Activated CD4-positive, alpha-beta T cell treated with anti-CD3 and anti-CD28 coated beads for 4 hours (primary cell): ENCODE results near the gene DND1.
A peak's percentile ranks its signal among the peaks of the same experiment; 100 is the strongest.
"Not testable (repeated sequence)": the region's sequence is repeated elsewhere in the genome, so short reads cannot be mapped to it uniquely, and the experiment has no call there.

Experiments
- DNase-seq, 2 donors: peaks; one replicate each; pipeline ENCODE4 v3.0.0-alpha.2; 2020

Gene DND1

GRCh38 chr5:140673187-140673976 is at the start of gene DND1:
TSS of gene DND1 (minus strand) at chr5:140673576. CDS start at chr5:140673542, 34 bp downstream.
- DNase-seq, result no peak

DNA sequence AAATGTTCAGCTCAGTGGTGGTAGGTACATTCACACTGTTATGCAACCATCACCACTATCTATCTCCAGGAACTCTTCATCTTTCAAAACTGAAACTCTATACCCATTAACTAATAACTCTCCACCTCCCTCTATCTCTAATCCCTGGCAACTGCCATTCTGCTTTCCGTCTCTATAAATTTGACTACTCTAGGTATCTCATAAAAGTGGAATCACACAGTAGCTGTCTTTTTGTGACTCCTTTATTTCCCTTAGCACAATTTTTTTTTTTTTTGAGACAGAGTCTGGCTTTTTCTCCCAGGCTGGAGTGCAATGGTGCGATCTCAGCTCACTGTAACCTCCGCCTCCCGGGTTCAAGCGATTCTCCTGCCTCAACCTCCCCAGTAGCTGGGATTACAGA is 48.0 kb upstream of the DND1 start:
- not testable (repeated sequence) for DNase-seq

DNA sequence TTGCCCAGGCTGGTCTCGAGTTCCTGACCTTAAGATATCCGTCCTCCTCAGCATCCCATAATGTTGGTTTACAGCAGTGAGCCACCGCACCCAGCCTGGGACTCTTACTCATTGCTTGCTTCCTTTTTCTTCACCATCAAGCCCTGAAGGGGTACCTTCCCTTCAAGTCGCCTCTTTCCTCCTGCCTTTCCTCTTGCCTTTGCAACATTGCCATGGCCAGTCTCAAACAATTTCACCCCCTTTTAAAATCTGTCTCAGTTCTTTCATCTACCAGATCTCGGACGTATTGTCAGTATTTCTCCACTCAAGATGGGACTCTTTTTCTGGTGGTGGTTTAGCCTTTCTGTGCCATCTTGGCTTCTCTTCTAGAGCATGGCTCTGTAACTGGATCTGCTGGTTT is 47.4 kb upstream of the DND1 start:
- DNase-seq, result not testable (repeated sequence)

- no peak for DNase-seq
These were observed 44.9 kb upstream of the DND1 start for GRCh38 chr5:140718266-140718592.

- not testable (repeated sequence) for DNase-seq
These were observed 42.9 kb upstream of the DND1 start for GRCh38 chr5:140716238-140716637.

GRCh38 chr5:140713562-140714094 is 40.3 kb upstream of the DND1 start:
- DNase-seq, result no peak

DNA sequence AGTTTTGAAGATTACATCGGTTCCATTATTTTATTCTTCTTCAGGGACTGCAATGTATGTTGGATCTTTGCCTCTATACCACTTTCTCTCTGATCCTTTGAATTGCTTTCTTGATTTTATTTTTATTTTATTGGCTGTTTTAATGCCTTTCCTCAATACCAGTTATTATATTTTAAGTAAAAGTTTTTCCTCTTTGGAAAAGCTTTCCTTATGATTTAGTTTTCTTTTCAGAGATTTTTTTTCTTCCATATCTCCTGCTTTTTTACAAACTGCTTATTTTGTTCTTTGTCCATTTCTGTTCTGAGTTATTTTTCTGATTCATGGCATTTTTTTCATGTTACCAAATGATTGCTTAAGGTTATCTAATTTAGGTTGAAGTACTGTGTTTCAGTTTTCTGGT is 38.4 kb upstream of the DND1 start:
- no peak for DNase-seq

- DNase-seq, result peak; percentile 76 to 94
These were observed 37.6 kb upstream of the DND1 start for GRCh38 chr5:140710899-140711552.

DNA sequence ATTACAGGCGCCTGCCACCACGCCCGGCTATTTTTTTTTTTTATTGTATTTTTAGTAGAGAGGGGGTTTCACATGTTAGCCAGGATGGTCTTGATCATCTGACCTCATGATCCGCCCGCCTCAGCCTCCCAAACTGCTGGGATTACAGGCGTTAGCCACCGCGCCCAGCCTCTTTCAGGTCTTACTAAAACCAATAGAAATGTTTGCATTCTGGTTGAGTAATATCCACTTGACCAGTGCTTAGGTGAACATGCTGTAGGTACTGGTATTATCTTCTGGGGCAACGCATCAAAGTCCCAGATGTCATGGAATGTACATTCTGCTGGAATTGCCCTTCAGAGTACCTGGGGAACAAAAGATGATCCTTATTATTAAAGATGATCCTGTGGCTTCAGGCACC is 35.4 kb upstream of the DND1 start:
- not testable (repeated sequence) for DNase-seq

GRCh38 chr5:140707812-140708211 is 34.4 kb upstream of the DND1 start:
- DNase-seq, result no peak

DNA sequence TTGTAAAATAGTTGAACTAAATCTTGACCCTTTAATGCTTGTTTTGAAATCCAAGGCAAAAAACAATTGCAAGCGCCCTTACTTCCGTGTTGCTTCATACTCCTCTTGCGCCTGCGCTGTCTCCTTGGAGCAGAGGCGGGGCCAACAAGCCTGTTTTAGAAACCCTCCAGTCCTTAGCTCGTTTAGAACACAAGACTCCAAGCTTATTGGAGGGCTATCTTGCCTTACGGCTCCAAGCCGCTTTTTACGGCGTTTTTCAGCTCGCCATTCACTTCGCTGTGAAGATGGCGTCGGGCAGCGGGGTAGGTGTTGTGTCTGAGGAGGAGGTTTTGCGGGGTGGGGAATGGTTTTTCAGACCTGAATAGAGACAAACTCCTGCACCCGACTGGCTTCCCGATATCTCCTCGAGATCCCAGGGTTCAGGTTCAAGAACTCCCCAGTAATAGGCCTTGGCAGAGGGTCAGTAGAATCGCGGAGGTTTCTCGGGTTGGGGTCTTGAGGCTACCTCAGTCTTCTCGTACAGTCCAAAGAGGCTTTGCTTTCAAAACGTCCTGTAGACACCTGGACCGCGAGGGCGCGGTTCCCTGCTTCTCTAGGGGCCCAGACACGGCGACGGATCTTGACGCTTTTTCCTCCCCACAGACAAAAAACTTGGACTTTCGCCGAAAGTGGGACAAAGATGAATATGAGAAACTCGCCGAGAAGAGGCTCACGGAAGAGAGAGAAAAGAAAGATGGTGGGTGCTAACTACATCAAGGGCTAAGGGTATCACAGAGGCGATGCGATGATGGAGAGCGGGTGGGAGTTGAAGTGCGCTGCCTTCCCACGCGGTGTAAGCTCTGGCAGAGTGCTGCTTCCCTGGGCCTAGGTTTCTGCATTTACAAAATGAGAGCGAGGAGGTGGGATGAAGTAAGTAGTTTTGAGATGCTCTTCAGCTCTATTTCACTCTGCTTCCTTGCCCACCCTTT is 27.1 kb upstream of the DND1 start, which contains the start of gene ZMAT2:
Gene ZMAT2 (plus strand): TSS at position 271 of the 968 bp plus-strand sequence. CDS start 14 bp downstream, at position 285.
- peak; percentile 91 to 92 for DNase-seq

DNA sequence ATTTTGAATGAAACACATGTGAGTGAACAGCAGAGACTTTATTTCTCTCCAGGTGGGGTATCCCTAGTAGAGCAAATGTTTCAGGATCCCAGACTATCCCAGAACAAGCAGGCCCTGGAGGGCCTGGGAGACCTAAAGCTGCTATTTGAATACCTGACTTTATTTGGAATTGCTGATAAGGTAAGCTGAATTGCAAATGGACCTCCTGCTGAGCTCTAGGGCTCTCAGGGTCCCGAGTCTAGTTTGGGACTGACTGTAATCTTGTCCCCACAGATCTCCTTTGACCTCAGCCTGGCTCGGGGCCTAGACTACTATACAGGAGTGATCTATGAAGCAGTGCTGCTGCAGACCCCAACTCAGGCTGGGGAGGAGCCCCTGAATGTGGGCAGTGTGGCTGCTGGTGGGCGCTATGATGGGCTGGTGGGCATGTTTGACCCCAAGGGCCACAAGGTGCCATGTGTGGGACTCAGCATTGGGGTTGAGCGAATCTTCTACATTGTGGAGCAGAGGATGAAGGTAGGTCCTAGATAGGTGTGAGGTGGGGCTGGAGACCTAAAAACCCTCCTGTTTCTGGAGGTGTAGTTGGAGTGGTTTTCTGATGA is 23.6 kb upstream of the DND1 start:
- no peak for DNase-seq

- no peak for DNase-seq
These were observed 20.9 kb upstream of the DND1 start for GRCh38 chr5:140694276-140694675.

DNA sequence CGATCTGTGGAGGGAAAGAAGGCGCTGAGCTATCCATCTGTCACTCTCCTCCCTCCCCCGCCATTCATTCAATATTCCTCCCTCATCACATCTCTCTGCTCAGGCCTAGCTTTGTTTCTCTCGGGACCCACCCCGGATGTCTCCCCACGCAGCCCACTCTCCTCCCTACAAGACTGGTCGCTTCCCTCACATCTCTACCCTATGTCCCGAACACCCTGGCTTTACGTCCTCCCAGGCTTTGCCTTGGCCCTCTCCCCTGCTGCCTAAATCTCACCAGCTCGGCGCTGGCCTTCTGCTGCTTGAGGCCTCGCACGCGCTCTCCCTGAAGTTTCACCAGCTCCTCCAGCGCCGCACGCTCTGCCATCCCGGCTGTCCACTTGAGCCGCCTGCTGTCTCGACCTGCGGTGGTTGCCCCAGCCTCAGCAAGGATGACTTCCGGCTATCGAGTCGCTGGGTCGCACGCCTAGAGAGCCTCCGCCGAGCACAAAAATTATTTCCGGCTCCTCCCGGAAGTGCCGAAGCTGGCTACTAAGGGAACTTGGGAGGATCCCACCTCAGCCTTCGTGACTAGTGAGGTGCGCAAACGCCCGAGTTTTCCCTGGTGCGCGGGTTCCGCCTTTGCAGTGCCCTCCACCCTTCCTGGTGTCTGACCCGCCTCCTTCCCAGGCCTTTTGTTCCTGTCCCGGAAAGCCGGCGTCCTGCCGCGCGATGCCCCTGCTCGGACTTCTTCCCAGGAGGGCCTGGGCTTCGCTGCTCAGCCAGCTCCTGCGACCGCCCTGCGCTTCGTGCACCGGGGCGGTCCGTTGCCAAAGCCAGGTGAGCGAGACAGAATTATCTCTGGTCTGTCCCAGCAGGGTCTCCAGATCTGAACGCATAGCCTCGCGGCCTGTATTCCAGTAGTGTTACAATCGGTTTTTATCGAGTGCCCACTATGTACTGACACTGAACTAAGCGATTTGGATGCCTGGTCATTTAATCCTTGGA is 17.9 kb upstream of the DND1 start, which contains the start of the genes HARS1 and HARS2:
Gene HARS1 (minus strand): TSS at position 430 of the 984 bp plus-strand sequence. CDS start 66 bp downstream, at position 364.
Gene HARS2 (plus strand): TSS at position 515 of the 984 bp plus-strand sequence. CDS start 194 bp downstream, at position 709.
- DNase-seq, result peak; percentile 75 to 78

DNA sequence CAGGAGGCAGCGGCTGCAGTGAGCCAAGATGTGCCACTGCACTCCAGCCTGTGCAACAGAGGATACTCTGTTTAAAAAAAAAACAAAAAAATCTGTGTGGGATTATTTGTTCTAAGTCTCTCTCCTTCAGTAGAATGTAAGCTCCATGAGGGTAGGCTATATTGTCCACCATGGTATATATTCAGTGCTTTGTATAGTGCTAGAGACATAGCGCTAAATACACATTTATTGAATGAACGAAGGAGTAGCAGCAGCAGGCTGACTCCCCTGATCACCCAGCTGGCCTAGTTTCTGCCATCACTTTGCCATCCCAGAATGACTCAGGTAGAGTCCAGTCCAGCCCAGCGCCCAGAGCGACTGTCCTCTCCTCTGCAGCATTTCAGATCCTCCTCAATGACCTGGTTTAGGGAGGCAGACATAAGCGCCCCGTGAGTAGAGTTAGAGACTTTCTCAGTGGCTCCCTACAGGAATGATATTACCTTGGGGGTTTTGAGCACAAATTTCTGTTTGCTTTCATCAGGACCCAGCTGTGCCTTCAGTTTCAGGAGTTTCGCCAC is 17.1 kb upstream of the DND1 start:
- no peak for DNase-seq

DNA sequence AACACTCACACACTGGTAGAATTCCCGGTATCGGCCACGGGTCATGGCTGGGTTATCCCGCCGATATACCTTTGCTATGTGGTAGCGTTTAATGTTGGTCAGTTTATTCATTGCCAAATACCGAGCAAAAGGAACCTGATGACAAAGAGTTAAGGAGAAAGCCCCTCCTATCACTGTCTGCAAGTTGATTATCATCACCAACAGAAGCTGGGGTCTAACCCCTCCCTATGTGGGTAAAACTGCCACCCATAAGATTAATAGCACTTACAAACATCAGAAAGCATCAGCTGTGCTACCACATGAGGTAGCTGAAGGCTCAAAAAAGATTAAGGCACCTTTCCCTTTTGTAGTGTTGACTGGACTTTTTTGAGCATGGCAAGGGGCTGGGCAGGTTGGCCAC is 5.6 kb upstream of the DND1 start:
- no peak for DNase-seq

DNA sequence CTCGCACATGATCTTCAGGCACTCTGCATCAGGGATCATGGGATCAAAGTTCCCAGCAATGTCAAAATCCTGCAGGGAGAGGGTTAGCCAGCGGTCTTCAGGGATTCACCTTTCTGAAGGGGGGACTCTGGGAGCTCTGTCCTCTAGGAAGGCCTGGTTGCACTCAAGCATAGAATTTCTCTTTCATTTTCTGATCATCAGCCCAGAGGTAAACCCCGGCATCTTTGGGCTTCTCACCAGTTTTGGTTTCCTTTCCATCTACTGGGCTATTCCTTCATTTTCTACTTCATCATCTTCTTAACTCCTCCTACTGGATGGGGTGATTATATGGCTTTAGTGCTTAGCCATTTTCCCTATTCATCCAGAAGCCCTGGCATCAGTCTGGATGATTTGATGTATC is 4.6 kb upstream of the DND1 start:
- no peak for DNase-seq

DNA sequence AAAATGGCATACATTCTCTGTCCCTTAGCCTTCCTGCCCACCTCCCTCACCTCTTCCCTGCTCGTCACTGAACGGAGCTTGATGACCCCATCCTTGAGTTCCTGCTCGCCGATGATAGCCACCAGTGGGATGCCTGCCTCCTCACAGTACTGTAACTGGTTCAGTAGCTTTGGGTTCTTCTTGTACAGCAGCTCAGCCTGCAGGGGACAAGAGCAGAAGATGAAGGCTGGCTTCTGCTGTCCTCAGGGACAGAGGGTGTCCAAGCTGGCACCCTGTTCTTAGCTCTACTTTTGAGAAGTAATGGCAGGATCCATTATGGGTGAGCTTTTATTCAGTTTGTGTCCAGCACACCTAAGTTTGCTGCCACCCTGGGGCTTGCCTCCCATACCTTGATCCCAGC is 1.3 kb upstream of the DND1 start:
- DNase-seq, result no peak

DNA sequence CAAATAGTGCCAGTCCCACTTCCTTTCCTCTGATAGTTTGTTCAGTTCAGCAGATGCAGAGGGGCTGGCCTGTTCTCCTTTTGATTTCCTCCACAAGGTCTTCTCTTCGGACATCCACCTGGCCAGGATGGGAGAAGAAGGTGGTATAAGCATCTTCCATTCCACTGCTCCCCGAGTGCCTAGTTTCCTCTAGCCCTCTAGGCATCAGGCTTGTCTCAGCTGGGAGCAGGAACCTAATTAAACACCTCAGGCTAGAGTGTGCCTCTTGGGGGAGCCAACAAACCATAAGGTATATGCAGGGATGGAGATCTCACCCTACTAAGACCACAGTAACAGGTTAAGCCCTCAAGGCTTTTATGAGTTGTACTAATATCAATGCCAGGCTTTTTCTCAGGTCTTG is 835 bp upstream of the DND1 start:
- no peak for DNase-seq

DNA sequence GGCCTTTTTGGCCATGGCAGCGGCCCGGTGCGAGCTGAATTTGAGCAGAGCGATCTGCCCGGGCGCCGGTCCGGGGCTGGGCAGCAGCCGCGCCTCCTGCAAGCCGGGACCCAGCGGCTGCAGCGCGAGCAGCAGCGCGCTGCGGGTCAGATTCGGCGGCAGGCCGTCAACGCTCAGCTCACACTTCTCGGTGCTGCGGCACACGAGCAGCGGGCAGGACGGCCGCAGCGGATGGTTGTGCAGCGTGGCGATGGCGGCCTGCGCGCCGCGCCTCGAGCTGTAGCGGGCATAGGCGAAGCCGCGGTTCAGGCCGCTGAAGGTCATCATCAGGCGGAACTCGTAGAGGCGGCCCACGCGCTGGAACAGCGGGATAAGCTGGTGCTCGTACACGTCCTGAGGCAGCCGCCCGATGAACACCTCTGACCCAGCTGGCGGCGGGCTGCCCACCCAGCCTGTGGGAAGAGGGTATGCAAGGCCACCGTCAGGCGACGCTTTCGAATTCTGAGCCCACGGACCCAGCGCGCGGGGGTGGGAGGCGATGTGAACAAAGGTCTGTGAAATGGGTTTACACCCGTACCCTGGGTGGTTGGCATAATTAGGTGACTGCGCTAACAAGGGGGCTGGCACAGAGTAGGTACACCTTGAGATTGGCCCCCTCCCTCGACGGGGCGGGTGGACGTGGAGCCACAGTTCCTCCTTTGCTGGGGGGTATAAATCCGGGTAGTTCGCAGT is 755 bp downstream of the DND1 start:
- no peak for DNase-seq
